GM19025 (cell line): Measurements from ENCODE around the gene RPL7A.
A peak's percentile ranks its signal among the peaks of the same experiment; 100 is the strongest.
"Not testable (repeated sequence)": the region's sequence is repeated elsewhere in the genome, so short reads cannot be mapped to it uniquely, and the experiment has no call there.

ENCODE experiments used
- ATAC-seq: cut with Tn5 transposase; IDR thresholded peaks from one replicate; pipeline ENCODE4 v1.9.1; 2021; ENCODE audit warnings: mild to moderate bottlenecking, low read depth, moderate library complexity; ENCODE audit not compliant: unreplicated experiment

The RPL7A gene

DNA sequence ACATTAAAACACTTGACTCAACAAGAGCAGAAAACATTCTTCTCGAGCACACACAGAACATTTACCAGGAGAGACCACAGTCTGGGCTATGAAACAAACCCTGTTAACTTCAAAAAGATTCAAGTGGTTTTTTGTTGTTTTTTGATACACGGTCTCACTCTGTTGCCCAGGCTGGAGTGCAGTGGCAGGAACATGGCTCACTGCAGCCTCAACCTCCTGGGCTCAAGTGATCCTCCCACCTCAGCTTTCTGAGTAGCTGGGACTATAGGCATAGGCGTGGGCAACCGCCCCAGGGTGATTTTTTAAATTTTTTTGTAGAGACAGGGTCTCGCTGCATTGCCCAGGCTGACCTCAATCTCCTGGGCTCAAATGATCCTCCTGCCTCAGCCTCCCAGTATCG, 21.0 kb upstream of the RPL7A start:
- not testable (repeated sequence) for ATAC-seq

GRCh38 chr9:133327834-133328484, 20.1 kb upstream of the RPL7A start:
- ATAC-seq, result no peak

DNA sequence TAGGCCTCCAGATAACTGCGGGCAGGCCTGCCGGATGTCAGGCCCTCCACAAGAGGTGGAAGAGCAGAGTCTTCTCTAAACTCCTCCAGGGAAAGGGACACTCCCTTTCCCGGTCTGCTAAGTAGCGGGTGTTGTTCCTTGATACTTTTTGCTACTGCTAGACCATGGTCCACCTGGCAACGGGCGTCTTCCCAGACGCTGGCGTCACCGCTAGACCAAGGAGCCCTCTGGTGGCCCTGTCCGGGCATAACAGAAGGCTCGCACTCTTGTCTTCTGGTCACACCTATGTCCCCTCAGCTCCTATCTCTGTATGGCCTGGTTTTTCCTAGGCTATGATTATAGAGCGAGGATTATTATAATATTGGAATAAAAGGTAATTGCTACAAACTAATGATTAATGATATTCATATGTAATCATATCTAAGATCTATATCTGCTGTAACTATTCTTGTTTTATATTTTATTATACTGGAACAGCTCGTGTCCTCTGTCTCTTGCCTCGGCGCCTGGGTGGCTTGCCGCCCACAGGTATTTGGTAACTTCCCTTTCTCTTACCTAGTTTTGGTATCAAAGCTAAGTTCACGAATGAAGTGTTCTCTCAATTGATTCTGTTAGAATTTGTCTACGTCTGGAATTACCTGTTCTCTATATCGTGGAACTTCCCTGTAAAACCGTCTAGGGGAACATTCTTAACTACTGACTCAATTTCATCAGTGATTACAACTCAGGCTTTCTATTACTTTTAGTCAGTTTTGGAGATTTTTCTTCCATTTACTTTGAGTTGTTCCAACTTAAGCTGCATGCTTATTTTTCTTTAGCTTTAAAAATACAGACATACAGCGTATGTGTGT, 18.5 kb upstream of the RPL7A start:
- ATAC-seq, result not testable (repeated sequence)

DNA sequence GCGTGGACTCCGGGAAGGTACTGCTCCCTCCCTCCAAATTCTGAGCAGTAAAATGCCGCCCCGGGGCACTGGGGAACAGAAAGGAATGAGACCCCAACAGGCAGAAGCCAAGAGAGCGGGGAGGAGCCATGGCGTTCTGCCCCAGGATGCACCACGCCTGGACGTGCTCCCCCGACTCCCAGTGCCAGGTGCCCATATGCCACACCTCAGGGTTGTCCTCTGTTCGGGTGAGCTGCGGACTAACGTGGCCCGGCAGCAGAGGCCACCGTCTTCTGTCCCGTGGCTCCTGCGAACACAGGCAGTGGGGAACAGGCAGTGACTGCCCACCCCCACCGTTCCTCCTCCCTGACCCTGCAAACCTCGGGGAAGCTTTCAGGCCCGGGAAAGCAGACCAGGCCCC, 16.8 kb upstream of the RPL7A start:
- ATAC-seq, result no peak

- ATAC-seq, result no peak
Measured at GRCh38 chr9:133331641-133332380, 16.2 kb upstream of the RPL7A start.

GRCh38 chr9:133332381-133332730, 15.7 kb upstream of the RPL7A start:
- no peak for ATAC-seq

GRCh38 chr9:133333011-133333410, 15.0 kb upstream of the RPL7A start:
- no peak for ATAC-seq

DNA sequence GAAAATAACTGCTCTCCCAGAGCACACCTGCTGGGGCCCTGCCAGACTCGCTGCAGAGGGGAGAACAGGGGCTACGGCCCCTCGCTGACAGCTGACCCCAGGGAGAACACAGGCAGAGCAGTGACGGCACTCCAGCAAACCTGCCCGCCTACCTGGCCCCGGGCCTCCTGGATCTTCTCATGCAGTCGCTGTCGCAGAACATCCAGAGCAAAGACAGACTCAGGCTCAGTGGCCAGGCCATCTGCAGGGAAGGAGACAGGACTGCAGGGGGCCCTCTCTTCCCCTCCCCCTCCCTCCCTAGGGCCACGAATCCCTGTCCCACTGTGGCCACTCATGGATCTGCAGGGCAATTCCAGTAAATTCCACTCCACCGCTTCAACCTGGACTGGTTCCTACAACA, 14.5 kb upstream of the RPL7A start:
- no peak for ATAC-seq

- ATAC-seq, result no peak
Measured at GRCh38 chr9:133334161-133334560, 13.9 kb upstream of the RPL7A start.

DNA sequence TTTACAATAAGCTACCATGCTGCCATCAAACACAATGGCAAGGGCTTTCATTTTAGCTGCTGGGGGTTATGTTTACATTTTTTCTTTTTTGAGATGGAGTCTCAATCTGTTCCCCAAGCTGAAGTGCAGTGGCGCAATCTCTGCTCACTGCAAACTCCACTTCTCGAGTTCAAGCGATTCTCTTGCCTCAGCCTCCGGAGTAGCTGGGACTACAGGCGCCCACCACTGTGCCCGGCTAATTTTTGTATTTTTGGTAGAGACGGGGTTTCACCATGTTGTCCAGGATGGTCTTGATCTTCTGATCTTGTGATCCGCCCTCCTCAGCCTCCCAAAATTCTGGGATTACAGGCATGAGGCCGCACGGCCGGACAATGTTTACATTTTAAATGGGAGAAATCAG, 13.1 kb upstream of the RPL7A start:
- ATAC-seq, result not testable (repeated sequence)

DNA sequence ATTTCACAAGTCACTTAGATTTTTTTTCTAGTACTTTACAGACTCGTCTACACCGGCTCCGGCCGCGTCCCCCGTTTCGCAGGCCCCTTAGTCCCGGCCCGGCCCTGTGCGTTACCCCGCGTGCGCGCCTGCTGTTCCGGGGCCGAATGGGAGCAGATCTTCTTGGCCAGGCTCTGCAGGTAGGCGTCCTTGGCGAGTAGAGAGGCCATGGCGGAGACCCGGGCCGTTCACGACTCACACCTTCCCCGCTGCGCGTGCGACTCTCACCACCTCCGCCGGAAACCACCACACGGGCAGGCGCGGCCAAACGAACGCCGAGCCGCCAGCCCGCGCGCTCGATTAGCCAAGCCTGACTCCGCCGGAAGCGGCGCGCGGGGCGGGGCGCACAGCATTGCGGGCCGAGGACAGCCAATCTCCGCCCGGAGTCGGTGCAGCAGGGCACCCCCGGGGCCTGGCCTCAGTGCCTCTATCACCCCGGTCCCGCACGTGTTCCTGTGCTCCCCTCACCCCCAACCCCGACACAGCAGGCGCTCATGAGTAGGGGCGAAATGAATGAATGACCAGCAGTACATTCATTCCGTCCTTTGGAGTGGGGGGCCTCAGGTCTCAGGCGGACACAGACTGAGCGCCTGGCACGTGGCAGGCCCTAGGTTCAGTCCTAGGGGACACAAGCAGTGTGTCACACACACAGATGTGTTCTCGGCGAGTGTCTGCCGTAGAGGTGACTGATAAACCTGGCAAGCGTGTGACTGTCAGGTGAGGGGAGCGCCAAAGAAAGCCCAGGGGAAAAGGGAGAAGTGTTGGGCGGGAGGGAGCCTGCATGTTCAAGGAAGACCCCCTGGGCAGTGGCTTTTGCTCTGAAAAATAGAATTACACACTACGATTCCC, 11.8 kb upstream of the RPL7A start, which contains the start of gene SURF6:
SURF6 (minus strand) TSS at position 265 of the 888 bp plus-strand sequence; CDS start at position 209, 56 bp downstream.
- ATAC-seq, result peak; percentile 91

- ATAC-seq, result no peak
Measured at GRCh38 chr9:133339641-133340040, 8.4 kb upstream of the RPL7A start.

- ATAC-seq, result no peak
Measured at GRCh38 chr9:133340256-133340655, 7.8 kb upstream of the RPL7A start.

- no peak for ATAC-seq
Measured at GRCh38 chr9:133340916-133341315, 7.1 kb upstream of the RPL7A start.

DNA sequence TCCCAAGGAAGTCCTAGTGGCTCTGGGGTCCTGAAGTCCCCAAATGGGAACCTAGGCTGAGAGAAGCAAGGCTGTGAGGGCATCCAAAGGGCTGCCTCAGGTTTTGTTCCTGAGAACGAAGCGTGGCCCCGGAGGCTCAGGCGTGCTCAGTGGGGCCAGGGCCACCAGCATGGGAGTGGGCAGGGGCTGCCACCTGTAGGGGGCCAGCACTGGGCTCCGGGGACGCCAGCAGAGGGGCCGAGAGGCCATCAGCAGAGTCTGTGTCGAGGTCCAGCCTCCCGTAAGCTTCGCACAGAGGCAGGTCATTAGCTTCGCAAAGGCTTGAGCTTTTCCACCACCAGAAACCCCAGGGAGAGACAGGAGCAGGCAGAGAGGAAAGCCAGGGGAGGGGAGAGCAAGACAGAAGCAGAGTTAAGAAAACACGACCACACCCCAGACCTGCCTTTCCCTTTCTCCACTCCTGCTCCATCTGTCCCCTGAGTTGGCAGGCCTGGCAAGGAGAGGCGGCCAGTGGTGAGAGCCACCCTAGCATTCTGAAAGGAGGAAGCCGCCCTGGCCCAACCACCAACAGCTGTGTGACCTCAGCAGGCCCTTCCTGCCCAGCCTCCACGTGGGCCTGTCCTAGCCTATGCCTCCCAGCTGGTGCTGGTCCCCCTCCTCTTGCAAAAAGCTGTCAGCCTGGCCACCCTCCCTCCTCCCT, 6.5 kb upstream of the RPL7A start:
- no peak for ATAC-seq

- no peak for ATAC-seq
Measured at GRCh38 chr9:133342069-133342406, 6.0 kb upstream of the RPL7A start.

GRCh38 chr9:133342570-133342969, 5.4 kb upstream of the RPL7A start:
- no peak for ATAC-seq

DNA sequence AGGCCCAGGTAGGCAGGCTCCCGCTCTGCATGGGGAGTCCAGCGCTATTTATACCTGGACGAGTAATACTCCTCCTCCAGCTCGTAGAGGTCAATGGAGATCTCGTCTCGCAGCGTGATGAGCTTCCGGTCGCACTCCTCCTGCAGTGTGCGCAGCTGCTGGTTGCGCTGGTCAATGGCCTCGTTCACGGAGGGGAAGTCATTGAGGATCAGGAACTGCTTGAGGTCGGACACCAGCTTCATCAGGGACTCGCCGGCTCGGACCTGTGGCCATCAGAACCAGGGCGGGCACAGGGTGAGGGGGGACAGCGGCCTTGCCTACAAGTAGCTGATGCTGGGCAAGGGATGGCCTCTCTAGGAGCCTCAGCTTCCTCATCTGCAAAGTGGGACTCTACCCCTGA, 3.9 kb upstream of the RPL7A start:
- no peak for ATAC-seq

GRCh38 chr9:133344979-133345378, 3.0 kb upstream of the RPL7A start:
- no peak for ATAC-seq

DNA sequence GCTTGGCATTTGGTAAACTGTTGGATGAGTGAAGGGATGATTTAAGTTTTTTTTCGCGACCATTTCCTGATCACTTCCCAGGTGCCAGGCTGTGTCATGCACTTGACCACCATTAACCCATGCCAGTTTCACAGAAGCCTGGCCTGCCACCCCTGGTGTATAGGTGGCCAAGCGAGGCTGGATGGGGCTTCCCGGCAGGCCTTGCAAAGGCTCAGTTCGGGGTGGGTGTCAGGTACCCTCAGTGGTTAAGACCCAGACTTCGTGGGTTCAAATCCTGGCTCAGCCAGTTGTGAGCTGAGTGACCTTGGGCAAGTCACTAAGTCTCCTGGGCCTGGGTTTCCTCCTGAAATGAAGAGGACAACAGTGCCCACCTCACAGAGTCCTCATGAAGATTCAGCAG, 2.4 kb upstream of the RPL7A start:
- ATAC-seq, result no peak
